Peyer's patch (tissue), 4 donors: ENCODE measurements around the gene CDC27.

Experiments
- CTCF ChIP-seq, 6 experiments: fragments of 450-650 bp in 4 of 6; fragments of 200-600 bp in 2 of 6; sonication (generic) in 1 of 6; IDR thresholded peaks; one replicate each; pipeline ENCODE4 v1.5.1; 2017 to 2019; ENCODE audit warnings: antibody characterized with exemption in 6 of 6, mild to moderate bottlenecking in 3 of 6, moderate library complexity in 1 of 6
- POLR2A ChIP-seq, 2 donors: fragments of 450-650 bp; IDR thresholded peaks; one replicate each; pipeline ENCODE4 v1.5.1; 2017; ENCODE audit warnings: antibody characterized with exemption in 2 of 2, mild to moderate bottlenecking in 2 of 2, moderate library complexity in 2 of 2

GRCh38 chr17:47207143-47208067, 18.3 kb upstream of the CDC27 start:
- TF ChIP-seq CTCF (IDR thresholded peaks at IDR 0.05) (no peak), POLR2A (IDR thresholded peaks at IDR 0.05) (no peak)
